Endothelial cell of umbilical vein (primary cell): ENCODE data around the gene SMAD1.

Experiments
- CTCF ChIP-seq, 2 donors: IDR thresholded peaks; 1 replicate in 1 of 2; 2 replicates in 1 of 2; pipeline ENCODE4 v1.5.1; 2011; ENCODE audit warnings: low read length in 2 of 2, mild to moderate bottlenecking in 2 of 2, moderate library complexity in 2 of 2, control low read depth in 1 of 2, inconsistent platforms in 1 of 2, low read depth in 1 of 2; ENCODE audit not compliant: insufficient read depth in 1 of 2; ENCODE audit errors: extremely low read depth in 1 of 2
- MAX ChIP-seq: IDR thresholded peaks from 2 replicates; pipeline ENCODE4 v1.6.1; 2011; ENCODE audit not compliant: insufficient read depth, insufficient read length
- POLR2A ChIP-seq: IDR thresholded peaks from 2 replicates; pipeline ENCODE4 v1.6.1; 2012; ENCODE audit warnings: low read depth, mild to moderate bottlenecking, control low read depth, low read length

GRCh38 chr4:145540235-145540634 lies 58.6 kb downstream of the SMAD1 start:
- TF ChIP-seq POLR2A (no peak), CTCF (IDR thresholded peaks at IDR 0.05; ENCODE audit: extremely low read depth in 1 of 2, insufficient read depth in 1 of 2, low read depth in 1 of 2, low read length in 2 of 2) (no peak), MAX (no peak)
